ENCODE results near the gene LCOR. TPM values are rescaled to one million over a fixed set of nuclear protein-coding genes. Genes with fewer than 3 reads are reported as not detected.

The LCOR gene
- total RNA-seq, 1 experiment from 2014 or later = 10.5 TPM

DNA sequence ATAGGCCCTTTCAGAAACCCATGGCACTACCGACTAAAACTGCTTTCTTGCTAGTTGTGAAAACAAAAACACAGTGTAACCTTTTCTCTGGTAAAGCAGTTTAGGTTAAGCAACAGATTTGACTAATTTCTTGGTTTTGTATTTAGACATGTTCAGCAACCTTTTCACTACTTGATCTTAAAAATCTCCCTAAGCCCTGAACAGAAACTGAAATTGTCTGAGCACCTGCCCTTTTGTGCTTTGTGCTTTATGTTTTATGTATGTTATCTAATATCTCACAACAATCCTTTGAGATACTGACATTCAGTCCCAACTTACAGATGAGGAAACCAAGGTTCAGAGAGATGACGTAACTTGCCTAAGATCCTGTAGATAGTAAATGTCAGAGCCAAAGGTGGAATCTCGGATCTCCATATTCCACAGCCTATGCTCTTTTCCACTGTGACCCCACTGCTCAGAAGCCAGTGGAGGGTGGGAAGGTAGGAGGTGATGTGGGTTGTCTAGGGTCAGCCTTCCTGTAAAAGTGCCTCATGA lies 146.6 kb downstream of the LCOR start:
- no peak overlapping the region for H2AFZ ChIP-seq (ENCODE audit: low read length)
- no peak overlapping the region for H3K9ac ChIP-seq (ENCODE audit: low read length)
- H3K4me1 ChIP-seq (ENCODE audit: insufficient read depth, low read length) = no peaks in the 10 kb centered on the region
- ATAC-seq (no peak), DNase-seq (no peak)
- no peaks in the 10 kb centered on the region for H3K79me2 ChIP-seq (ENCODE audit: low read length)
- ChIA-PET POLR2A (ENCODE audit: unreplicated experiment) (no interaction called here), CTCF (no interaction called here)
- H3K9me2 ChIP-seq (replicated peaks; ENCODE audit: low read length) = no peaks in the 10 kb centered on the region
- H3K36me3 ChIP-seq (ENCODE audit: low read depth, low read length) = 0 out of 2 replicates have a peak, but pooled peaks cover 4% of the 10 kb centered on the region
- intact Hi-C loops (cut with micrococcal nuclease) = no loop called here
- H3K27me3 ChIP-seq (ENCODE audit: low read length) = no peaks in the 10 kb centered on the region
- no peaks in the 10 kb centered on the region for H3F3A ChIP-seq (ENCODE audit: low read length, unreplicated experiment)
- TF ChIP-seq EZH2 (IDR thresholded peaks at IDR 0.05; ENCODE audit: low read length, unreplicated experiment) (no peak), EZH2phosphoT487 (IDR thresholded peaks at IDR 0.05; ENCODE audit: borderline replicate concordance, low read length) (no peak)
- TF ChIP-seq, protein P1, sequence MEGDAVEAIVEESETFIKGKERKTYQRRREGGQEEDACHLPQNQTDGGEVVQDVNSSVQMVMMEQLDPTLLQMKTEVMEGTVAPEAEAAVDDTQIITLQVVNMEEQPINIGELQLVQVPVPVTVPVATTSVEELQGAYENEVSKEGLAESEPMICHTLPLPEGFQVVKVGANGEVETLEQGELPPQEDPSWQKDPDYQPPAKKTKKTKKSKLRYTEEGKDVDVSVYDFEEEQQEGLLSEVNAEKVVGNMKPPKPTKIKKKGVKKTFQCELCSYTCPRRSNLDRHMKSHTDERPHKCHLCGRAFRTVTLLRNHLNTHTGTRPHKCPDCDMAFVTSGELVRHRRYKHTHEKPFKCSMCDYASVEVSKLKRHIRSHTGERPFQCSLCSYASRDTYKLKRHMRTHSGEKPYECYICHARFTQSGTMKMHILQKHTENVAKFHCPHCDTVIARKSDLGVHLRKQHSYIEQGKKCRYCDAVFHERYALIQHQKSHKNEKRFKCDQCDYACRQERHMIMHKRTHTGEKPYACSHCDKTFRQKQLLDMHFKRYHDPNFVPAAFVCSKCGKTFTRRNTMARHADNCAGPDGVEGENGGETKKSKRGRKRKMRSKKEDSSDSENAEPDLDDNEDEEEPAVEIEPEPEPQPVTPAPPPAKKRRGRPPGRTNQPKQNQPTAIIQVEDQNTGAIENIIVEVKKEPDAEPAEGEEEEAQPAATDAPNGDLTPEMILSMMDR (conservative IDR thresholded peaks at IDR 0.05; ENCODE audit: low read depth, low read length) = no peak
- no peak overlapping the region for H3K4me2 ChIP-seq (ENCODE audit: low read length)
- H3K4me3 ChIP-seq (ENCODE audit: low read length) = no peak overlapping the region
- BruUV-seq (replicated peaks) = no TSS peak
- no peaks in the 10 kb centered on the region for H4K20me1 ChIP-seq (ENCODE audit: low read length)
- no peak overlapping the region for H3K27ac ChIP-seq (ENCODE audit: low read length)
- H3K9me3 ChIP-seq (ENCODE audit: low read length) = no peaks in the 10 kb centered on the region

DNA sequence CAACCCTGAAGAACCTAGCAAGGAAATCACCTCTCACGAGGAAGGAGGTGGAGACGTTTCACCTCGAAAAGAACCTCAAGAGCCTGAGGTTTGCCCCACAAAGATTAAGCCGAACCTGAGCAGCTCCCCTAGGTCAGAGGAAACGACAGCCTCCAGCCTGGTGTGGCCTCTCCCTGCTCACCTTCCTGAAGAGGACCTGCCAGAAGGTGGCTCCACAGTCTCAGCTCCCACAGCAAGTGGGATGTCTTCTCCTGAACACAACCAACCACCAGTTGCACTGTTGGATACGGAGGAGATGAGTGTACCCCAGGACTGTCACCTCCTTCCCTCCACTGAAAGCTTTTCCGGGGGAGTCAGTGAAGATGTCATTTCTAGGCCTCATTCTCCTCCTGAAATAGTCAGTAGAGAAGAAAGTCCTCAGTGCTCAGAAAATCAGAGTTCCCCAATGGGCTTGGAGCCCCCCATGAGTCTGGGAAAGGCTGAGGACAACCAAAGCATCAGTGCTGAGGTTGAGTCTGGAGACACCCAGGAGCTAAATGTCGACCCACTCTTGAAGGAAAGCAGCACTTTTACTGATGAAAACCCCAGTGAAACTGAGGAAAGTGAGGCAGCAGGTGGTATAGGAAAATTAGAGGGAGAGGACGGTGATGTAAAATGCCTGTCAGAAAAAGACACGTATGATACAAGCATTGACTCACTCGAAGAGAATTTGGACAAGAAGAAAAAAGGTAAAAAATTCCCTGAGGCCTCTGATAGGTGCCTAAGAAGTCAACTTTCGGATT lies 150.2 kb downstream of the LCOR start:
- TF ChIP-seq EZH2 (IDR thresholded peaks at IDR 0.05; ENCODE audit: low read length, unreplicated experiment) = no peak
- no peak for TF ChIP-seq EZH2phosphoT487 (IDR thresholded peaks at IDR 0.05; ENCODE audit: borderline replicate concordance, low read length)
- TF ChIP-seq, protein P1 (conservative IDR thresholded peaks at IDR 0.05; ENCODE audit: low read depth, low read length) = no peak
- ATAC-seq = no peak
- POLR2A ChIA-PET (ENCODE audit: unreplicated experiment) = no interaction called here

More for the DNA sequence above, 150.2 kb downstream of the LCOR start:
- Histone ChIP-seq H3F3A (ENCODE audit: low read length, unreplicated experiment) (no peaks in the 10 kb centered on the region), H3K9me2 (replicated peaks; ENCODE audit: low read length) (no peaks in the 10 kb centered on the region), H3K27me3 (ENCODE audit: low read length) (no peaks in the 10 kb centered on the region), H3K4me1 (ENCODE audit: insufficient read depth, low read length) (no peaks in the 10 kb centered on the region), H3K9ac (ENCODE audit: low read length) (no peak overlapping the region), H3K27ac (ENCODE audit: low read length) (no peak overlapping the region), H3K36me3 (ENCODE audit: low read depth, low read length) (0 out of 2 replicates have a peak, but pooled peaks cover 4% of the 10 kb centered on the region), H3K9me3 (ENCODE audit: low read length) (no peaks in the 10 kb centered on the region), H3K4me2 (ENCODE audit: low read length) (no peak overlapping the region), H3K79me2 (ENCODE audit: low read length) (no peaks in the 10 kb centered on the region), H2AFZ (ENCODE audit: low read length) (no peak overlapping the region), H4K20me1 (ENCODE audit: low read length) (no peaks in the 10 kb centered on the region), H3K4me3 (ENCODE audit: low read length) (no peak overlapping the region)
- intact Hi-C loops (cut with micrococcal nuclease) = no loop called here
- CTCF ChIA-PET = no interaction called here
- no TSS peak for BruUV-seq (replicated peaks)
- no peak for DNase-seq

Data from PC-3 (cell line).